Hepatocyte (in vitro differentiated cells): ENCODE data around the gene MGAT5. TPM values are rescaled to one million over a fixed set of nuclear protein-coding genes. Genes with fewer than 3 reads are reported as not detected.

Experiments
- DNase-seq: peaks from one replicate; pipeline ENCODE4 v3.0.0-alpha.2; 2016; ENCODE audit warnings: low spot score
- H2AFZ ChIP-seq: fragments of 200-600 bp; sonication (generic); 2 replicates; pipeline ENCODE4 v1.6.0; 2016; ENCODE audit warnings: antibody characterized with exemption, mild to moderate bottlenecking
- H3K27ac ChIP-seq: fragments of 200-600 bp; sonication (generic); 2 replicates; pipeline ENCODE4 v1.5.1; 2016; ENCODE audit warnings: mild to moderate bottlenecking
- H3K27me3 ChIP-seq: fragments of 200-600 bp; sonication (generic); 2 replicates; pipeline ENCODE4 v1.6.1; 2016
- H3K36me3 ChIP-seq: fragments of 200-600 bp; sonication (generic); replicated peaks from 2 replicates; pipeline ENCODE4 v1.5.1; 2016; ENCODE audit warnings: low read depth; ENCODE audit not compliant: insufficient read depth
- H3K4me1 ChIP-seq: fragments of 200-600 bp; sonication (generic); 2 replicates; pipeline ENCODE4 v1.5.1; 2016; ENCODE audit warnings: mild to moderate bottlenecking, moderate library complexity; ENCODE audit not compliant: insufficient read depth
- H3K4me2 ChIP-seq: fragments of 200-600 bp; sonication (generic); 2 replicates; pipeline ENCODE4 v1.6.0; 2016
- H3K4me3 ChIP-seq: fragments of 200-600 bp; sonication (generic); 2 replicates; pipeline ENCODE4 v1.5.1; 2016; ENCODE audit warnings: mild to moderate bottlenecking
- H3K79me2 ChIP-seq: fragments of 200-600 bp; sonication (generic); 2 replicates; pipeline ENCODE4 v1.6.0; 2017; ENCODE audit warnings: mild to moderate bottlenecking
- H3K9me2 ChIP-seq: fragments of 200-600 bp; sonication (generic); replicated peaks from 2 replicates; pipeline ENCODE4 v1.6.0; 2017; ENCODE audit warnings: mild to moderate bottlenecking; ENCODE audit not compliant: insufficient read depth
- H3K9me3 ChIP-seq: fragments of 200-600 bp; sonication (generic); 2 replicates; pipeline ENCODE4 v1.5.1; 2016; ENCODE audit warnings: low read depth, mild to moderate bottlenecking
- H4K20me1 ChIP-seq: fragments of 200-600 bp; sonication (generic); 2 replicates; pipeline ENCODE4 v1.6.0; 2016; ENCODE audit warnings: mild to moderate bottlenecking; ENCODE audit not compliant: insufficient read depth, poor library complexity, severe bottlenecking
- CTCF ChIP-seq: fragments of 200-600 bp; sonication (generic); IDR thresholded peaks from 2 replicates; pipeline ENCODE4 v1.5.1; 2016; ENCODE audit warnings: antibody characterized with exemption, mild to moderate bottlenecking; ENCODE audit not compliant: poor library complexity
- EZH2 ChIP-seq: fragments of 200-600 bp; sonication (generic); IDR thresholded peaks from 2 replicates; pipeline ENCODE4 v1.6.1; 2016; ENCODE audit warnings: antibody characterized with exemption, mild to moderate bottlenecking, borderline replicate concordance
- EZH2phosphoT487 ChIP-seq: fragments of 200-600 bp; sonication (generic); IDR thresholded peaks from one replicate; pipeline ENCODE4 v1.6.1; 2018; ENCODE audit warnings: antibody characterized with exemption, mild to moderate bottlenecking, low read depth, moderate library complexity; ENCODE audit not compliant: unreplicated experiment, severe bottlenecking
- WGBS: methylation state at CpG from one replicate; pipeline ENCODE4 v1.1.6; 2016; ENCODE audit warnings: low lambda C conversion rate; ENCODE audit errors: missing lambda C conversion rate; 5-methylcytosine and 5-hydroxymethylcytosine counted together
- polyA plus RNA-seq: library from polyadenylated mRNA; unstranded; fragments of >200 nt; fragmentation: Nextera tagmentation; extraction: Ambion mirVana; gene quantifications from 2 replicates; pipeline ENCODE4 v1.2.1, GENCODE V29; 2016
- total RNA-seq: library from RNA; depleted of rRNA; stranded (reverse); fragments of >200 nt; gene quantifications from 2 replicates; pipeline ENCODE4 v1.2.3, GENCODE V29; 2014

MGAT5 gene
- total and polyA plus RNA-seq, 2 experiments from 2014 or later: 9.1 to 30.2 TPM

- H2AFZ ChIP-seq: no peak overlapping the region
- peaks cover 16% of the 10 kb centered on the region for H3K4me1 ChIP-seq
- no peak overlapping the region for H3K4me3 ChIP-seq
- no peaks in the 10 kb centered on the region for H4K20me1 ChIP-seq
- H3K79me2 ChIP-seq: no peaks in the 10 kb centered on the region
- WGBS: 67% methylated on average over 6 of the region's 6 CpGs
- DNase-seq: no peak
- no peak overlapping the region for H3K27ac ChIP-seq
- no peak overlapping the region for H3K4me2 ChIP-seq
- TF ChIP-seq EZH2phosphoT487: no peak
- no peak for TF ChIP-seq EZH2
- TF ChIP-seq CTCF: no peak
- H3K9me2 ChIP-seq: no peaks in the 10 kb centered on the region
- no peaks in the 10 kb centered on the region for H3K9me3 ChIP-seq
- no peaks in the 10 kb centered on the region for H3K36me3 ChIP-seq
- H3K27me3 ChIP-seq: no peaks in the 10 kb centered on the region
These were observed 157.5 kb downstream of the MGAT5 start for GRCh38 chr2:134411279-134411827.

- H3K79me2 ChIP-seq: no peaks in the 10 kb centered on the region
- H3K36me3 ChIP-seq: no peaks in the 10 kb centered on the region
- no peaks in the 10 kb centered on the region for H4K20me1 ChIP-seq
- no peak overlapping the region for H3K4me2 ChIP-seq
- no peaks in the 10 kb centered on the region for H3K9me3 ChIP-seq
- no peak overlapping the region for H3K4me3 ChIP-seq
- H3K27ac ChIP-seq: no peak overlapping the region
- H3K27me3 ChIP-seq: no peaks in the 10 kb centered on the region
- DNase-seq: peak; percentile 81
- H3K4me1 ChIP-seq: peaks cover 16% of the 10 kb centered on the region
- peak; percentile 72 for TF ChIP-seq CTCF
- no peak for TF ChIP-seq EZH2
- 40% methylated on average over 8 of the region's 8 CpGs for WGBS
- H3K9me2 ChIP-seq: no peaks in the 10 kb centered on the region
- H2AFZ ChIP-seq: no peak overlapping the region
These were observed 158.2 kb downstream of the MGAT5 start for GRCh38 chr2:134411828-134412638.

- Histone ChIP-seq H3K27ac (no peak overlapping the region), H3K79me2 (no peaks in the 10 kb centered on the region)
These were observed 158.7 kb downstream of the MGAT5 start for GRCh38 chr2:134412639-134412999.

More at GRCh38 chr2:134412639-134412999, 158.7 kb downstream of the MGAT5 start:
- 92% methylated on average over 8 of the region's 8 CpGs for WGBS
- Histone ChIP-seq H3K9me3 (no peaks in the 10 kb centered on the region), H4K20me1 (no peaks in the 10 kb centered on the region), H2AFZ (no peak overlapping the region), H3K36me3 (no peaks in the 10 kb centered on the region), H3K27me3 (no peaks in the 10 kb centered on the region), H3K9me2 (no peaks in the 10 kb centered on the region), H3K4me1 (peaks cover 16% of the 10 kb centered on the region), H3K4me2 (no peak overlapping the region), H3K4me3 (no peak overlapping the region)
- TF ChIP-seq CTCF (no peak), EZH2 (no peak), EZH2phosphoT487 (no peak)
- no peak for DNase-seq
